T-helper 17 cell (primary cell): Measurements from ENCODE around the gene CYP1A1. TPM values are rescaled to one million over a fixed set of nuclear protein-coding genes. Genes with fewer than 3 reads are reported as not detected.

Experiments
- ATAC-seq: fragments of 150-1000 bp; cut with Tn5 transposase; 2 replicates; pipeline ENCODE4 v1.10.0; 2021; ENCODE audit warnings: mild to moderate bottlenecking, moderate library complexity
- DNase-seq, 3 donors: peaks; one replicate each; pipeline versions ENCODE4 v3.0.0 to v3.0.0-alpha.2; 2020 to 2021
- H3K9me3 ChIP-seq: one replicate; pipeline ENCODE4 v1.7.0; 2013; ENCODE audit warnings: low read length, mild to moderate bottlenecking; ENCODE audit not compliant: control insufficient read depth, poor library complexity, severe bottlenecking
- H3K27ac Mint-ChIP-seq: one replicate; pipeline ENCODE4 v1.8.0; 2022; ENCODE audit warnings: mild to moderate bottlenecking, moderate library complexity, mixed read lengths
- H3K27me3 Mint-ChIP-seq: one replicate; pipeline ENCODE4 v1.8.0; 2022; ENCODE audit warnings: mixed read lengths
- H3K36me3 Mint-ChIP-seq: one replicate; pipeline ENCODE4 v1.8.0; 2022; ENCODE audit warnings: low read depth, mixed read lengths
- H3K4me1 Mint-ChIP-seq: one replicate; pipeline ENCODE4 v1.8.0; 2022; ENCODE audit warnings: mild to moderate bottlenecking, mixed read lengths
- H3K4me3 Mint-ChIP-seq: one replicate; pipeline ENCODE4 v1.8.0; 2022; ENCODE audit warnings: mild to moderate bottlenecking, moderate library complexity, mixed read lengths
- total RNA-seq, 4 donors: library from RNA in 2 of 4; stranded (reverse) in 2 of 4; gene quantifications; one replicate each; pipeline ENCODE4 v1.2.3 and lab custom pipeline; 2022 to 2026

The CYP1A1 gene
- total RNA-seq, 2 donors from 2014 or later, result 0.13 TPM; not detected in 1

GRCh38 chr15:74709892-74710291 is 15.4 kb downstream of the CYP1A1 start:
- no peak for DNase-seq
- Mint-ChIP-seq H3K27me3 (peaks cover 10% of the 10 kb centered on the region), H3K4me1 (peaks cover 4% of the 10 kb centered on the region), H3K4me3 (no peak overlapping the region), H3K36me3 (peaks cover 2% of the 10 kb centered on the region), H3K27ac (no peak overlapping the region)
- ATAC-seq, result no peak
- no peaks in the 10 kb centered on the region for H3K9me3 ChIP-seq

GRCh38 chr15:74709011-74709410 is 16.3 kb downstream of the CYP1A1 start:
- no peak for ATAC-seq
- no peak overlapping the region for H3K27ac Mint-ChIP-seq
- no peak for DNase-seq
- no peak overlapping the region for H3K4me3 Mint-ChIP-seq
- H3K9me3 ChIP-seq, result no peaks in the 10 kb centered on the region
- H3K27me3 Mint-ChIP-seq, result peaks cover 14% of the 10 kb centered on the region
- H3K4me1 Mint-ChIP-seq, result peaks cover 4% of the 10 kb centered on the region
- H3K36me3 Mint-ChIP-seq, result peaks cover 2% of the 10 kb centered on the region

- no peak for ATAC-seq
- Mint-ChIP-seq H3K4me3 (peak overlapping the region; percentile 96), H3K36me3 (peaks cover 2% of the 10 kb centered on the region), H3K27me3 (peaks cover 3% of the 10 kb centered on the region), H3K4me1 (peaks cover 33% of the 10 kb centered on the region), H3K27ac (peak overlapping the region; percentile 96)
- no peaks in the 10 kb centered on the region for H3K9me3 ChIP-seq
- DNase-seq, result no peak
Observed at GRCh38 chr15:74696808-74697207, 28.5 kb downstream of the CYP1A1 start.

GRCh38 chr15:74696398-74696729 is 29.0 kb downstream of the CYP1A1 start:
- ATAC-seq (no peak), DNase-seq (no peak)
- Mint-ChIP-seq H3K27me3 (no peaks in the 10 kb centered on the region), H3K36me3 (peaks cover 2% of the 10 kb centered on the region), H3K27ac (peak overlapping the region; percentile 96), H3K4me3 (peak overlapping the region; percentile 96), H3K4me1 (peaks cover 33% of the 10 kb centered on the region)
- no peaks in the 10 kb centered on the region for H3K9me3 ChIP-seq

- peaks cover 2% of the 10 kb centered on the region for H3K36me3 Mint-ChIP-seq
- peak within 1 kb of the TSS; percentile 96 for H3K4me3 Mint-ChIP-seq
- peak; percentile 92 for ATAC-seq
- peak within 1 kb of the TSS; percentile 96 for H3K27ac Mint-ChIP-seq
- DNase-seq, result peak; percentile 74 to 76 (median 75)
- H3K4me1 Mint-ChIP-seq, result peaks cover 33% of the 10 kb centered on the region
- no peaks in the 10 kb centered on the region for H3K27me3 Mint-ChIP-seq
- H3K9me3 ChIP-seq, result no peaks in the 10 kb centered on the region
Observed at GRCh38 chr15:74695597-74696397, 29.5 kb downstream of the CYP1A1 start, which contains the start of gene EDC3. EDC3 (minus strand) TSS chr15:74696024; CDS start chr15:74675124, 20,900 bp downstream.

GRCh38 chr15:74692327-74692726 is 33.0 kb downstream of the CYP1A1 start:
- H3K9me3 ChIP-seq, result no peaks in the 10 kb centered on the region
- H3K27me3 Mint-ChIP-seq, result no peaks in the 10 kb centered on the region
- H3K36me3 Mint-ChIP-seq, result peaks cover 2% of the 10 kb centered on the region
- ATAC-seq (no peak), DNase-seq (no peak)
- no peak overlapping the region for H3K4me3 Mint-ChIP-seq
- peaks cover 39% of the 10 kb centered on the region for H3K4me1 Mint-ChIP-seq
- H3K27ac Mint-ChIP-seq, result no peak overlapping the region

GRCh38 chr15:74683758-74684157 is 41.6 kb downstream of the CYP1A1 start:
- Mint-ChIP-seq H3K27ac (no peak overlapping the region), H3K36me3 (peaks cover 2% of the 10 kb centered on the region), H3K4me1 (peaks cover 9% of the 10 kb centered on the region), H3K27me3 (no peaks in the 10 kb centered on the region), H3K4me3 (no peak overlapping the region)
- no peaks in the 10 kb centered on the region for H3K9me3 ChIP-seq
- DNase-seq, result no peak
- ATAC-seq, result no peak

GRCh38 chr15:74682954-74683353 is 42.4 kb downstream of the CYP1A1 start:
- H3K36me3 Mint-ChIP-seq, result peaks cover 2% of the 10 kb centered on the region
- H3K27ac Mint-ChIP-seq, result no peak overlapping the region
- H3K4me1 Mint-ChIP-seq, result peaks cover 7% of the 10 kb centered on the region
- DNase-seq, result no peak
- no peak overlapping the region for H3K4me3 Mint-ChIP-seq
- H3K27me3 Mint-ChIP-seq, result no peaks in the 10 kb centered on the region
- no peak for ATAC-seq
- no peaks in the 10 kb centered on the region for H3K9me3 ChIP-seq

- ATAC-seq (no peak), DNase-seq (no peak)
- Mint-ChIP-seq H3K4me1 (peaks cover 18% of the 10 kb centered on the region), H3K27ac (no peak overlapping the region), H3K27me3 (no peaks in the 10 kb centered on the region), H3K36me3 (peaks cover 2% of the 10 kb centered on the region), H3K4me3 (no peak overlapping the region)
- no peaks in the 10 kb centered on the region for H3K9me3 ChIP-seq
Observed at GRCh38 chr15:74680456-74680855, 44.9 kb downstream of the CYP1A1 start.

- no peak overlapping the region for H3K27ac Mint-ChIP-seq
- no peak overlapping the region for H3K4me3 Mint-ChIP-seq
- H3K36me3 Mint-ChIP-seq, result peaks cover 12% of the 10 kb centered on the region
- no peak for DNase-seq
- no peaks in the 10 kb centered on the region for H3K9me3 ChIP-seq
- H3K4me1 Mint-ChIP-seq, result peaks cover 23% of the 10 kb centered on the region
- no peaks in the 10 kb centered on the region for H3K27me3 Mint-ChIP-seq
- ATAC-seq, result no peak
Observed at GRCh38 chr15:74676801-74677200, 48.5 kb downstream of the CYP1A1 start.

- H3K27me3 Mint-ChIP-seq, result no peaks in the 10 kb centered on the region
- H3K4me3 Mint-ChIP-seq, result no peak overlapping the region
- DNase-seq (no peak), ATAC-seq (no peak)
- peaks cover 20% of the 10 kb centered on the region for H3K4me1 Mint-ChIP-seq
- peaks cover 12% of the 10 kb centered on the region for H3K36me3 Mint-ChIP-seq
- H3K9me3 ChIP-seq, result no peaks in the 10 kb centered on the region
- H3K27ac Mint-ChIP-seq, result no peak overlapping the region
Observed at GRCh38 chr15:74674161-74674560, 51.2 kb downstream of the CYP1A1 start.

- DNase-seq (no peak), ATAC-seq (no peak)
- Mint-ChIP-seq H3K36me3 (peaks cover 12% of the 10 kb centered on the region), H3K27ac (no peak overlapping the region), H3K4me3 (no peak overlapping the region), H3K4me1 (peaks cover 14% of the 10 kb centered on the region), H3K27me3 (no peaks in the 10 kb centered on the region)
- H3K9me3 ChIP-seq, result no peaks in the 10 kb centered on the region
Observed at GRCh38 chr15:74669627-74670026, 55.7 kb downstream of the CYP1A1 start.
